ENCODE data around the gene CFAP410. TPM values are rescaled to one million over a fixed set of nuclear protein-coding genes. Genes with fewer than 3 reads are reported as not detected.

Gene CFAP410
- total RNA-seq, 1 donor = 9.5 TPM

DNA sequence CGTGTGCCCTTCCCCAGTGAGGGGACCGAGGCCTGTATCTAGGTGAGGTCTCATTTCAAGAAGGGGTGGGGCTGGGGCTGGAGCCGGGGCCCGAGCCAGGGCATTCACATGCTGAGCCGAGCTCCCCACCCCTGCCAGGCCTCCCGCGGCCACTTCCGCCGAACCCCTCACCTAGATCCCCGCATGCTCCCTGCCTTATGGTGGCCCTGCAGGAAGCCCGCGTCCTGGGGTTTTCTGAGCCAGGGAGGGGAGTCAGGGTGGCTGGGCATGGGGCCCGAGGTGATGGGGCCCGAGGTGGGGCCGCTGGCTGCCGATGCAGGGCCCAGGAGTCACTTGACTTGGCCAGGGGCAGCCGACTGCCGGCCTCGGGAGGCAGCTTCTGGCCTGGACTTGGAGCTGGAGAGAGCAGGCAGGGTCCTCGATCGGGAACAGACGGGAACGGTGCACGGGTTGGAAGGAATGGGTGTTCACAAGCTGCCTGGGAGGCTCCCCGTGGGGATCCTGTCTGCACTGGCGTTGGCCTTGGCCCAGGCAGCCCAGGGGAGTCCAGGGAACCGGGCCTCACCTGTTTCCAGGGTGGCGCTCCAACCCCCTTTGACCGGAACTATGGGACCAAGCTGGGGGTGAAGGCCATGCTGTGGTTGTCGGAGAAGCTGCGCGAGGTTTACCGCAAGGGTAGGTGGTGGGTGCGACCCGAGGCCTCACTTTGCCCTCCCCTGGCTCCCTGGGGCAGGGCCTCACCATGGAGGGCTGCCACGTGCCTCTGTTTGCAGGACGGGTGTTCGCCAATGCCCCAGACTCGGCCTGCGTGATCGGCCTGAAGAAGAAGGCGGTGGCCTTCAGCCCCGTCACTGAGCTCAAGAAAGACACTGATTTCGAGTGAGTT lies 13.6 kb downstream of the CFAP410 start:
- TF ChIP-seq, protein P1, sequence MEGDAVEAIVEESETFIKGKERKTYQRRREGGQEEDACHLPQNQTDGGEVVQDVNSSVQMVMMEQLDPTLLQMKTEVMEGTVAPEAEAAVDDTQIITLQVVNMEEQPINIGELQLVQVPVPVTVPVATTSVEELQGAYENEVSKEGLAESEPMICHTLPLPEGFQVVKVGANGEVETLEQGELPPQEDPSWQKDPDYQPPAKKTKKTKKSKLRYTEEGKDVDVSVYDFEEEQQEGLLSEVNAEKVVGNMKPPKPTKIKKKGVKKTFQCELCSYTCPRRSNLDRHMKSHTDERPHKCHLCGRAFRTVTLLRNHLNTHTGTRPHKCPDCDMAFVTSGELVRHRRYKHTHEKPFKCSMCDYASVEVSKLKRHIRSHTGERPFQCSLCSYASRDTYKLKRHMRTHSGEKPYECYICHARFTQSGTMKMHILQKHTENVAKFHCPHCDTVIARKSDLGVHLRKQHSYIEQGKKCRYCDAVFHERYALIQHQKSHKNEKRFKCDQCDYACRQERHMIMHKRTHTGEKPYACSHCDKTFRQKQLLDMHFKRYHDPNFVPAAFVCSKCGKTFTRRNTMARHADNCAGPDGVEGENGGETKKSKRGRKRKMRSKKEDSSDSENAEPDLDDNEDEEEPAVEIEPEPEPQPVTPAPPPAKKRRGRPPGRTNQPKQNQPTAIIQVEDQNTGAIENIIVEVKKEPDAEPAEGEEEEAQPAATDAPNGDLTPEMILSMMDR (IDR thresholded peaks at IDR 0.05; ENCODE audit: insufficient read depth, low read depth, low read length) = no peak
- DNase-seq (ENCODE audit: low read depth) = no peak
- no peak overlapping the region for H3K4me3 ChIP-seq (ENCODE audit: low read depth, low read length)

DNA sequence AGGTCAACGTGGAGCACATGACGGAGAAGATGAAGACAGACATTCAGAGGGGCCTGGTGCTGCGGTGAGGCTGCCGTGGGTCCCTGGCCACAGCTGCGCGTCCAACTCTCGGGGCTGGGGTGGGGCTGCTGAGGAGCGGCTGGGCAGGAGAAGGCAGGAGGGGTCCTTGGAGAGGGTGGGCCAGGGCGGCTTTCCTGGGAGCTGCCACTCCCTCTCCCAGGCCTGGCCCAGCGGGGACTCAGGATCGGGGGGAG lies 14.4 kb downstream of the CFAP410 start:
- no peak overlapping the region for H3K4me3 ChIP-seq (ENCODE audit: low read depth, low read length)
- no peak for DNase-seq (ENCODE audit: low read depth)
- TF ChIP-seq, protein P1 (IDR thresholded peaks at IDR 0.05; ENCODE audit: insufficient read depth, low read depth, low read length) = no peak

DNA sequence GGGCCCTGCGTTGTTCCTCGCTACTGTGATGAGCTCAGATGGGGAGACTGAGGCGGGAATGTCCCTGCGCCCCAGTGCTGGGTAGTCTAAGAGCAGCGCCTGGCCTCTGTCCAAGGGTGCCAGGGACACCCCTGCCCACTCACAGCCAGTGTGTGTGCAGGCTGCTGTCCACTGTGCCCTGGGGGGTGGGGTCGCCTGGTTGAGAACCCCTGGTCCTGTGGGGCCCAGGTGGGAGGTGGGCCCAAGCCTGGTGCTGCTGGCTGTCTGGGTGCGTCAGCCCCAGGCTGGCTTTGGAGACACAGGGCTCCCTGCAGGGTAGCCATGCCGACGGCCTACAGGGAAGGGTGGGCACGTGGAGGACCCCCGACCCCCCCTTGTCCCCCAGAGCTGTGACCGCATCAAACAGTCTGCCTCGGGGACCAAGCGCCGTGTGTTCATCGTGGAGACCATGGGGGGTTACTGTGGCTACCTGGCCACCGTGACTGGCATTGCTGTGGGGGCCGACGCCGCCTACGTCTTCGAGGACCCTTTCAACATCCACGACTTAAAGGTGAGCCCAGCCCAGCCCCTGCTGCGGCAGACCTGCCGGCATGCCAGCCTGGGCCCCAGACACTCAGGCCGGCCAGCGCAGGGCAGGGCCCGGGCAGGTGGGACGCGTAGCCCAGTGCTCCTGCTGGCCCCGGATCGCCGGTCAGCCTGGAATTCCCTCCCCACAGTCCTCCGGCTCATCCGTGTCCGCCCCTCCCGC lies 14.9 kb downstream of the CFAP410 start:
- DNase-seq (ENCODE audit: low read depth) = no peak
- H3K4me3 ChIP-seq (ENCODE audit: low read depth, low read length) = no peak overlapping the region
- TF ChIP-seq, protein P1 (IDR thresholded peaks at IDR 0.05; ENCODE audit: insufficient read depth, low read depth, low read length) = no peak

DNA sequence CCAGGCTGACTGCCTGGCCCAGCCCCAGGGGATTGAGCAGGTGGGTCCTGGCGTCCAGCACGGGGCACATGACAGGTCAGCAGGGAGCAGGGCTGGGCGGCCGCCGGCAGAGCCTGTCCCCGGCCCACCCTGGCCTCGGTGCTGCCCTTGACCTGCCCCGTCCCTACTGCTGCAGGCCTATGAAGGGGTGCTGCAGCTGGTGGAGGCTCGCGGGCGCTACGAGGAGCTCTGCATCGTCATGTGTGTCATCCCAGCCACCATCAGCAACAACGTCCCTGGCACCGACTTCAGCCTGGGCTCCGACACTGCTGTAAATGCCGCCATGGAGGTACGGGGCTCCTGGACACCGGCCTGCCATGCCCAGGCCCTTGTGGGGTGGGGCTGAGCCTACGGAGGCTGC lies 15.6 kb downstream of the CFAP410 start:
- no peak overlapping the region for H3K4me3 ChIP-seq (ENCODE audit: low read depth, low read length)
- TF ChIP-seq, protein P1 (IDR thresholded peaks at IDR 0.05; ENCODE audit: insufficient read depth, low read depth, low read length) = no peak
- no peak for DNase-seq (ENCODE audit: low read depth)

DNA sequence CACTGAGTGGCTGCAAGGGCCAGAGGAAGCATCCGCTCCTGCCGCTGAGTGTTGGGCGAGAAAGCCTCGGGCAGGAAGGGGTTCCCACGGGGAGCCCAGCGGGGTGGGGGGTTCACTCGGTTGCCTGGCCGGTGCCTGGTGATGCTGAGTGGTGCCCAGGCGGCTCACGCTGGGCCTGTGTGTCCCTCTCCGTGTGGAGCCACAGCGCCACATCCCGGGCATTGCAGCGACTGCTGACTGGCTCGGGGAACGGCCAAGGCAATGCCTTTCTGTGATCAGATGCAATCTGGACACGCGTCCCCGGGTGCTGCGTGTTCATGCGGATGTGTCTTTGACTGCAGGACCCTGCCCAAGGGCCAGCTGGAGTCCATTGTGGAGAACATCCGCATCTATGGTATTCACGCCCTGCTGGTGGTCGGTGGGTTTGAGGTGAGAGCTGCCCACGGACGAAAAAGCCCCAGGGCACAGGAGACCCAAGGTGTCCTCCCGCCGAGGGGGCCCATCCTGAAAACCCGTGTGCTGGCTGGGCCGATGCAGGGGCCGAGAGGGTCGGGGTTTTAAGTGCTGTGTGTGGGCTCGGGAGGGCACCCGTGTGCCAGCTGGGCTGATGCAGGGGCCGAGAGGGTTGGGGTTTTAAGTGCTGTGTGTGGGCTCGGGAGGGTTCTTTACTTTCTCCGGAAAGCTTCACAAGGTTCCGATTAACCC lies 16.4 kb downstream of the CFAP410 start:
- DNase-seq (ENCODE audit: low read depth) = no peak
- TF ChIP-seq, protein P1 (IDR thresholded peaks at IDR 0.05; ENCODE audit: insufficient read depth, low read depth, low read length) = no peak
- no peak overlapping the region for H3K4me3 ChIP-seq (ENCODE audit: low read depth, low read length)

DNA sequence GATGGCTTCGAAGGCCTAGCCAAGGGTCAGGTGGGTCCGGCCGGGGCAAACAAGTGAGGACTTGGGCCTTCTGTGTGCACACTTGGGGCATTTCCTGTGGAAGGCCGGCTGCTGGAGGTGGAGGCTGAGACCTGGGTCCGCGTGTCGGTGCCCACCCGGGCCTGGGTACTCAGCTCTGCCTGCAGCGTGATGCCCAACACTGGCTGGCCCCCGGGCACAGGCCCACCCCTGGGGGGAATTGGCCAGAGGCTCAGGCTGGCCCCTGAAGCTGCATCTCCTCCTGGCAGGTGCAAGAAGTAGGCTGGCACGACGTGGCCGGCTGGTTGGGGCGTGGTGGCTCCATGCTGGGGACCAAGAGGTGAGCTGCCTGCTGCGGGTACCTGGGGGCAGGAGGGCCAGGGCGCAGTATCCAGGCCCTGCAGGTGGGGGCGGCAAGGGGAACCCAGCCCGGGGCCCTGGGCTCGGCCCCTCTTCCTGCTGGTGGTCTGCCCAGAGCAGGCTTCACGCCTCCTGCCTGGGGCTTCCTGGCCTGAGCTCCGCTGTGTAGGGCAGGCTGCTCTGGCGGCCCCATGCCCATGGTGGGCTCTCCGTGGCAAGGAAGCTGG lies 17.2 kb downstream of the CFAP410 start:
- H3K4me3 ChIP-seq (ENCODE audit: low read depth, low read length) = no peak overlapping the region
- TF ChIP-seq, protein P1 (IDR thresholded peaks at IDR 0.05; ENCODE audit: insufficient read depth, low read depth, low read length) = no peak
- no peak for DNase-seq (ENCODE audit: low read depth)

Data from fibroblast of villous mesenchyme (primary cell).